WERI-Rb-1 (cell line): ENCODE measurements around the gene VENTX.
A peak's percentile ranks its signal among the peaks of the same experiment; 100 is the strongest.

Experiments used
- DNase-seq: peaks from one replicate; pipeline ENCODE4 v3.0.0-alpha.2; 2020
- H3K27ac ChIP-seq: fragments of 250-450 bp; sonication (Bioruptor Pico); 2 replicates; pipeline ENCODE4 v1.5.1; 2020; ENCODE audit warnings: mild to moderate bottlenecking, moderate library complexity
- H3K27me3 ChIP-seq: fragments of 250-450 bp; sonication (Bioruptor Pico); 2 replicates; pipeline ENCODE4 v1.5.1; 2021; ENCODE audit warnings: mild to moderate bottlenecking, low read depth, moderate library complexity; ENCODE audit not compliant: insufficient read depth, severe bottlenecking
- H3K36me3 ChIP-seq: fragments of 250-450 bp; sonication (Bioruptor Pico); 2 replicates; pipeline ENCODE4 v1.5.1; 2020; ENCODE audit warnings: mild to moderate bottlenecking, moderate library complexity
- H3K4me3 ChIP-seq: 2 replicates; pipeline ENCODE4 v1.5.1; 2011; ENCODE audit warnings: low read depth, mild to moderate bottlenecking, control low read depth, low read length
- H3K9me3 ChIP-seq: fragments of 250-450 bp; sonication (Bioruptor Pico); 2 replicates; pipeline ENCODE4 v1.5.1; 2021; ENCODE audit warnings: mild to moderate bottlenecking, moderate library complexity; ENCODE audit not compliant: severe bottlenecking
- TF ChIP-seq, protein P1 (sequence below): IDR thresholded peaks from 2 replicates; pipeline ENCODE4 v1.5.1; 2011; ENCODE audit warnings: low read depth, mild to moderate bottlenecking, control low read depth, inconsistent platforms, low read length

VENTX gene

DNA sequence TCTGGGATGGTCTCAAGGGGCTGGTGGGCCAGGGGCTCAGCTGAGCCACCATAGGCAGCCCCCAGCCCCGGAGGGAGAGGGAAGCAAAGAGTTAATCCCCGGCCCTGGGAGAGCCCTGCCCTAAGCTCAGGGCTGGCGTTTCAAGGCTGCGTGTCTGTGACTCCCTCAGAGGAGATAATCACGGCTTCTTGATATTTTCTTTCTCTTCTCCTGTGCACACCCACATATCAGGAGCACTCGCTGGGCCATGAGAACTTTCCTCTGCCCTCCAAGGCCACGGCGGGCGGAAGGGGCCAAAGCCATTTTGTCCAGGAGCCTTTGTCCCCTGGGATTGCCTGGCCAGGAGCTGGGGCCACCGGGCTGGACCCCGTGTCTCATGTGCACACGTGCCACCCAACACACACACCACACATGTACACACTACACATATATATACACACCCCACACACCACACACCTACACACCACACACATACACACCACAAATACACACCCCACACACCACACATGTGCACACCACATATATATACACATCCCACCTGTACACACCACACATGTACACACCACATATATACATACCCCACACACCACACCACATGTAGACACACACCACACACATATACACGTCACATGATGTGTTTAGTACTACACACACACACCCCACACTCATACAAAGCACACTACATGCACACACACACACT lies 16.9 kb downstream of the VENTX start:
- H3K27me3 ChIP-seq = no peaks in the 10 kb centered on the region
- peak overlapping the region; percentile 53 for H3K27ac ChIP-seq
- peak; percentile 47 for DNase-seq
- TF ChIP-seq, protein P1, sequence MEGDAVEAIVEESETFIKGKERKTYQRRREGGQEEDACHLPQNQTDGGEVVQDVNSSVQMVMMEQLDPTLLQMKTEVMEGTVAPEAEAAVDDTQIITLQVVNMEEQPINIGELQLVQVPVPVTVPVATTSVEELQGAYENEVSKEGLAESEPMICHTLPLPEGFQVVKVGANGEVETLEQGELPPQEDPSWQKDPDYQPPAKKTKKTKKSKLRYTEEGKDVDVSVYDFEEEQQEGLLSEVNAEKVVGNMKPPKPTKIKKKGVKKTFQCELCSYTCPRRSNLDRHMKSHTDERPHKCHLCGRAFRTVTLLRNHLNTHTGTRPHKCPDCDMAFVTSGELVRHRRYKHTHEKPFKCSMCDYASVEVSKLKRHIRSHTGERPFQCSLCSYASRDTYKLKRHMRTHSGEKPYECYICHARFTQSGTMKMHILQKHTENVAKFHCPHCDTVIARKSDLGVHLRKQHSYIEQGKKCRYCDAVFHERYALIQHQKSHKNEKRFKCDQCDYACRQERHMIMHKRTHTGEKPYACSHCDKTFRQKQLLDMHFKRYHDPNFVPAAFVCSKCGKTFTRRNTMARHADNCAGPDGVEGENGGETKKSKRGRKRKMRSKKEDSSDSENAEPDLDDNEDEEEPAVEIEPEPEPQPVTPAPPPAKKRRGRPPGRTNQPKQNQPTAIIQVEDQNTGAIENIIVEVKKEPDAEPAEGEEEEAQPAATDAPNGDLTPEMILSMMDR = no peak
- no peaks in the 10 kb centered on the region for H3K36me3 ChIP-seq
- H3K4me3 ChIP-seq = no peak overlapping the region
- H3K9me3 ChIP-seq = no peaks in the 10 kb centered on the region

- Histone ChIP-seq H3K4me3 (no peak overlapping the region), H3K27me3 (no peaks in the 10 kb centered on the region), H3K9me3 (no peaks in the 10 kb centered on the region), H3K36me3 (no peaks in the 10 kb centered on the region), H3K27ac (no peak overlapping the region)
- TF ChIP-seq, protein P1 = no peak
- DNase-seq = no peak
Observed at GRCh38 chr10:133255323-133255722, 17.7 kb downstream of the VENTX start.

DNA sequence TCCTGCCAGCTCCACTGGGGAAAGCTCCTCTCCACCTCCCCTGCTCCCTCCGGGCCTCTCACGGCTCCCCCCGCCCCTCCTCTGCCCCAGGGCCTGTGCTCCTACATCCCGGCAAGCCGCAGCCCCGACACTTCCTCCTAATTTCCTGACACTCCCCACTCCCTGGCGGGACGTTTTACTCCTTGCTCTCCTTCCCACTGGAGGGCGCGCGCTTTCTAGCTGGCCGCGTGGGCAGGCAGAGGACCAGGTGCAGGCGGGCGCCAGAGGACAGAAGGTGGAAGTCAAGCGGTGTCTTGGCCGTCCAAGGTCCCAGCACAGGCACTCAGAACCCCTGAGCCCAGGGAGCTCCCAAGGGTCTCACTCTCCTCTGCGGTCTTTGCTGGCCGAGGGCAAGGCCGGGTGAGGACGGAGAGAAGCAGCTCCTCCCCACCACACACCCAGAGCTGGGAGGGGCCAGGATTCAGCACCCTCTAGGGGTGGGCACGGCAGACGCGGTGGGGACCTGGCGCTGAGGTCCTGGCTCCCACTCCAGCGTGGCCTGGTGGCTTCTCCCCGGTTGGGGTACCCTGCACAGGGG lies 19.9 kb downstream of the VENTX start:
- Histone ChIP-seq H3K36me3 (no peaks in the 10 kb centered on the region), H3K27me3 (no peaks in the 10 kb centered on the region), H3K9me3 (no peaks in the 10 kb centered on the region), H3K4me3 (no peak overlapping the region; the same call in 1 of the 2 replicates), H3K27ac (peak overlapping the region; percentile 29)
- DNase-seq = peak; percentile 65
- TF ChIP-seq, protein P1 = peak; percentile 32; the same call in 1 of the 2 replicates

GRCh38 chr10:133258066-133258817 lies 20.6 kb downstream of the VENTX start:
- no peaks in the 10 kb centered on the region for H3K27me3 ChIP-seq
- no peak for DNase-seq
- peak overlapping the region; percentile 29; the same call in 1 of the 2 replicates for H3K27ac ChIP-seq
- no peaks in the 10 kb centered on the region for H3K36me3 ChIP-seq
- TF ChIP-seq, protein P1 = no peak
- no peak overlapping the region for H3K4me3 ChIP-seq
- H3K9me3 ChIP-seq = no peaks in the 10 kb centered on the region

DNA sequence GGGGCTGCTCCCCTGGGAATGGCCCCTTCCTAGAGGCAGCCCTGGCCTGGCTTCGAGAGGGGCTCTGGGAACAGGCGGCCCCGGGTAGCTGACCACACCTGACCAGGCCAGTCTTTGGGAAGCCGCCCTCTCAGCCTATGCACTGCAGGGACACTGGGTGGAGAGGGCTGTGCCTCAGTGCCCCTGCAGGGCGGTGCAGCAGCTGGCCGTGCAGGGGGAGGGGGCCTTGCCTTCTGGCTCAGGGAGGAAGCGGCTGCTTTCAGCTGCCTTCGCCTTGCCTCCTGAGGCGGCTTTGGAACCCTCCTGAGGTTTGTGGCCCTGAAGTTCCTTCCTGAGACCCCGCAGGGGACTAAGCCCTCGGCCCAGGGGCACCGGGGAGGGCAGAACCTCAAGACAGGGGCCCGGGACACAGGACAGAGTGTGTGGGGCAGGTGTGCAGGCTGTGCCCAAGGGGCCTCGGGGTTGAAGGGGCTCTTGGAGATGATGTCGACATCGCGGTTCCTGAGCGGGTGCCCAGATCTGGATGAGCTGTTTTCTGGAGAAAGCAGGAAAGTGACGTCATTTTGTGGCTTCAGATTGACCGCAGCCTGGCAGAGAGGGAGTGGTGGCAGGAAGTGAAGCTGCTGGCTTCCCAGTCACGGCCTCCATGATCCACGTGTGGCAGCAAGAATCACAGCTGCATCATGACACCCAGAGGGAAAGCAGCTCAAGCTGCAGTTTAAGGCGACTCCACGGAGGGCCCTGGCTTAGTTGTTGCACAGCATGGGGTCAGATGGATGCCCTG lies 21.4 kb downstream of the VENTX start:
- no peak overlapping the region for H3K27ac ChIP-seq
- no peak overlapping the region for H3K4me3 ChIP-seq
- no peaks in the 10 kb centered on the region for H3K9me3 ChIP-seq
- H3K27me3 ChIP-seq = no peaks in the 10 kb centered on the region
- TF ChIP-seq, protein P1 = no peak
- H3K36me3 ChIP-seq = no peaks in the 10 kb centered on the region
- DNase-seq = no peak
